GM23248 (cell line): ENCODE measurements around the gene PEX26.

ENCODE experiments used
- EZH2 ChIP-seq: fragments of 200-600 bp; sonication (generic); IDR thresholded peaks from 2 replicates; pipeline ENCODE4 v1.6.1; 2018; ENCODE audit warnings: antibody characterized with exemption, mild to moderate bottlenecking; ENCODE audit not compliant: insufficient read depth, poor library complexity, severe bottlenecking
- EZH2phosphoT487 ChIP-seq: fragments of 200-600 bp; sonication (generic); IDR thresholded peaks from 2 replicates; pipeline ENCODE4 v1.6.1; 2018; ENCODE audit warnings: antibody characterized with exemption, moderate library complexity, mild to moderate bottlenecking, low read depth; ENCODE audit not compliant: insufficient read depth

DNA sequence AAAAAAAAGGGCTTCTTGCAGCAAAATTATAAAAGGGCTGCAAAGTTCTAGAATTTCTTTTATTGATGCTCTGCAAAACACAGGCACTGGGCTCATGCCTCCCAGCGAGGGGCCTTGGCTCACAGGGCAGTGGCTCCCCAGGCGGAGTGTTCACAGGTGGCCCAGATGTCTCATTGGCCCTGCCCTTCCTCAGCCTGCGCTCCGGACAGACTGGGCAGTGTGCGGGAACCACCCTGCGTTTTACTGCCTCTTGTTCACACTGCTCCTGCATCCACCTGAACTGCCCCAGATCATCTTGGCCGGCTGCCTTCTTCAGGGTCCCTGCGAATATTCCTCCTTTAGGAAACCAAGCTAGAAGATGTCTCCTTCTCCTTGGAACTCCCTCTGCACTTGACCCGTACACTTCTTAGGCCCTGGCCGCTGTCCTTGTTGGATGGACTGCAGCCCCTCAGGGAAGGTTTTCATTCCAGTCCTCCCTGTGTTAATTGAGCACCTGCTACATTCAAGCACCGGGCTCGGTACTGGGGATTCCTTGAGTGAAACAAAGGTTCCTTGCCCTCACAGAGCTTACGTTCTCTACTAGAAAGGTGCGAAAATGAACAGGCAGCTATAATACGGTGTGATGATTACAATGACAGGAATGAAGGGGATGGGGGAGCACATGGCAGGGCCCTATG, 37.3 kb downstream of the PEX26 start:
- TF ChIP-seq EZH2, result no peak
- no peak for TF ChIP-seq EZH2phosphoT487
